Stimulated activated CD8-positive, alpha-beta memory T cell treated with anti-CD3 and anti-CD28 coated beads, Interleukin-12 subunit alpha, Interleukin-12 subunit beta, amount 100 ng/mL, for 4 hours (primary cell): ENCODE data around the gene IGSF21.
"Not testable (repeated sequence)": the region's sequence is repeated elsewhere in the genome, so short reads cannot be mapped to it uniquely, and the experiment has no call there.

Experiments
- DNase-seq: peaks from one replicate; pipeline ENCODE4 v3.0.0-alpha.2; 2020; ENCODE audit warnings: low read depth

Gene IGSF21

DNA sequence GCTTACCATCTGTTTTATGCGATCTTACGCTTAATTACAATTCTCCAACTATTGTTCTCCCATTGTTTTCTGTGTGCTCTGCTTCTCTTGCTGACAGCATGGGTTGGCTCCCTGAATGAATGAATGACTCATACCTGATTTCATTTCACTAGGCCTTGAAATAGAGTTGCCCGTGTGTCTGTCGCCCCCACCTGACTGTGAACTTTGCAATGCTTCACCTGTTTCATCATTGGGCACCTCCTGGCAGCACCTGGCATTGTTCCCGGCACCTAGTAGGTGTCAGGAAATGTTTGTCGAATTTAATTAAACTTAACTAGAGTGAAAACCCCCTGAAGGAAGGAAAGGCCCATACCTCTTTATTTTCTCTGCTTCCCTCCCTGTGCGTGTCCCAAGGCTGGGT lies 252.7 kb downstream of the IGSF21 start:
- no peak for DNase-seq

DNA sequence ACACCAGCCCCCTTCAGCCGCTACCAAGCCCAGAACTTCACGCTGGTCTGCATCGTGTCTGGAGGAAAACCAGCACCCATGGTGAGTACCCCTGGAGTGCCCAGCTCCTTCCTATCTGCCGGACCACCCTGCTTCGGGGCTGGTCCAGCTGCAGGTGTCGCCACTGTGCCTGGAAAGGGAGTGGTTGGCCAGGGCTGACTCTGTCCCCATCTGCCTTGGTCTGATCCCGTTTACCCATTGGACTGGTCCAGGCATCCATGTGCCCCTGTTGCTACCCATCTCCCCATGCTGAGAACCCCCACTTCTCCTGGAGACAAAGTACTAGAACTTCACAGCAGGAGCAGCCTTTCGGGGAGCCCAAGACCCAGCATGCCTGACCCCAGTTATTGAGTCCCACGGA lies 254.6 kb downstream of the IGSF21 start:
- DNase-seq: no peak

DNA sequence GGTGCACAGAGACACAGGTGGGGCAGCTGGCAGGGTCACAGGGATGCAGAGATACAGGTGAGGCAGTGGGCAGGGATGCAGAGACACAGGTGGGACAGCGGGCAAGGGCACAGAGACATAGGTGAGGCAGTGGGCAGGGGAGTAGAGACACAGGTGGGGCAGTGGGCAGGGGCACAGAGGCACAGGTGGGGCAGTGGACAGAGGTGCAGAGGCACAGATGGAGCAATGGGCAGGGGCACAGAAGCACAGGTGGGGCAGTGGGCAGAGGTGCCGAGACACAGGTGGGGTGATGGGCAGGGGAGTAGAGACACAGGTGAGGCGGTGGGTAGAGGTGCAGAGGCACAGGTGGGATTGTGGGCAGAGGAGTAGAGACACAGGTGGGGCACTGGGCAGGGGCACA lies 255.8 kb downstream of the IGSF21 start:
- no peak for DNase-seq

DNA sequence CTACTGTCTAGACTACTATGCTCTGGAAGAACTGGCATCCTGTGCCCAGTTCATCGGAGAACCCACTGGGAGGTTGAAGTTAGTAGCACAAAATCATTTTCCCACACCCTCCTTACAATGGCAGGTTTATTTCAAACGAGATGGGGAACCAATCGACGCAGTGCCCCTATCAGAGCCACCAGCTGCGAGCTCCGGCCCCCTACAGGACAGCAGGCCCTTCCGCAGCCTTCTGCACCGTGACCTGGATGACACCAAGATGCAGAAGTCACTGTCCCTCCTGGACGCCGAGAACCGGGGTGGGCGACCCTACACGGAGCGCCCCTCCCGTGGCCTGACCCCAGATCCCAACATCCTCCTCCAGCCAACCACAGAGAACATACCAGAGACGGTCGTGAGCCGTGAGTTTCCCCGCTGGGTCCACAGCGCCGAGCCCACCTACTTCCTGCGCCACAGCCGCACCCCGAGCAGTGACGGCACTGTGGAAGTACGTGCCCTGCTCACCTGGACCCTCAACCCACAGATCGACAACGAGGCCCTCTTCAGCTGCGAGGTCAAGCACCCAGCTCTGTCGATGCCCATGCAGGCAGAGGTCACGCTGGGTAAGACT lies 257.6 kb downstream of the IGSF21 start:
- DNase-seq: no peak

DNA sequence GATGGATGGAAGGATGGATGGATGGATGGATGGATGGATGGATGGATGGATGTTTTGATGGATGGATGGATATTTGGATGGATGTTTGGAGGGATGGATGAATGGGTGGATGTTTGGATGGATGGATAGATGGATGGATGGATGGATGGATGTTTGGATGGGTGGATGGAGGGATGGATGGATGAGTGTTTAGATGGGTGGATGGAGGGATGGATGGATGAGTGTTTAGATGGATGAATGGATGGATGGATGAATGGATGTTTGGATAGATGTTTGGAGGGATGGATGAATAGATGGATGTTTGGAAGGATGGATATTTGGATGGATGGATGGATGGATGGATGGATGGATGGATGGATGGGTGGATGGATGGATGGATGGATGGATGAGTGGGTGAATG lies 264.9 kb downstream of the IGSF21 start:
- not testable (repeated sequence) for DNase-seq

DNA sequence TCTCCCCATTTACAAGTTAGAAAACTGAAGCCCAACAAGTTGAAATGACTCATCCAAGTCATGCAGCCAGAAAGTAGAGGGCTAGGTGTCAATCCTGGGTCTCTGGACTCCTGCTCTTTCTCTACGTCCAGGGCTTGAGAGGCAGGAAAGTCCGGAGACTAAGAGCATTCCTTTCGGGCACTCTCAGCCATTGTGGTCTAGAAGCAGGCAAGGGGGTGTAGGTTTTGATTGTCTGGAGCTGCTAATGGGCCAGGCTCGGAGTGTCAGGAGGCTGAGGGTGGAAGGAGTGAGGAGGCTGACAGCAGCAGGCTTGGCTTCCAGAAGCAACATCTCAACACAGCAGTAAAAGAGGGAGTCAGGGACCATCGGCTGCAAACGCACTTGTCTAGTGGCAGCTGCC lies 265.6 kb downstream of the IGSF21 start:
- DNase-seq: no peak

DNA sequence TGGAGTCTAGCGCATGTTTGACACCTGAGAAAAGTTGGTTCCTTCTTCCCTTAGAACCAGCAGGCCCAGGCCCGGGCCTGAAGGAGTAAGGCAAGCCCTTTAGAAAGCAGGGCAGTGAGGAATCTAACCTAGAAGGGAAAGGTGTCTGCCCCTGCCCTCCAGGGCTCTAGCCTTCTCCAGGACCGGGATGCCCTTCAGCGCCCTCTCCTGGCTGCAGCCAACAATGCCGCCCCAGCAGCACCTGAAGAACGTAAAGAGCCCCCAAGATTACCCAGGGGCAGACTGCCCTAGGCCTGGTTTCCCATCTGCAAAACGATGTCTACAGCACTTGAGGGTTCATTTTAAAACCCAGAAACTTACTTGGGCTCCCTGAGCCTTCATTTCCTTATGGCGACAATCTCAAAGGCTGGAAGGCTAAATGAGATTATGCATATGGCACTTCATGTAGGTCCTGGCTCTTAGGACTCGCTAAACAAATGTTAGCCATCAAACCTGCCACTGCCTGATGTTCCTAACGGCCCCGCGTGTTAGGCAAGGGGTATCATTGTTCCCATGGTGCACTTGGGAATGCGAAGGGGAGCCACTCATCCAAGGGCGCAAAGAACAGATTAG lies 266.4 kb downstream of the IGSF21 start:
- DNase-seq: no peak

DNA sequence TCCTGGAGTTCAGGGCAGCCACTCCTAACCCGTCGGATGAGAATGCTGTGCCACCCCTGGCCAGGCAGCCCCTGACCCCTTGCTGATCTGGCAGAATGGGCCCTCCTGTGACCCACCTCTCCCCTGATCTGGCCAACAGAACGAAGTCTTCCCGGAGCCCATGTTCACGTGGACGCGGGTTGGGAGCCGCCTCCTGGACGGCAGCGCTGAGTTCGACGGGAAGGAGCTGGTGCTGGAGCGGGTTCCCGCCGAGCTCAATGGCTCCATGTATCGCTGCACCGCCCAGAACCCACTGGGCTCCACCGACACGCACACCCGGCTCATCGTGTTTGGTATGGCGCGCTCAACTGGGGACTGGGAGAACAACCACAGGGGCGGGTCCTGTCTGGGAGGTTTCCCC lies 269.1 kb downstream of the IGSF21 start:
- DNase-seq: no peak

DNA sequence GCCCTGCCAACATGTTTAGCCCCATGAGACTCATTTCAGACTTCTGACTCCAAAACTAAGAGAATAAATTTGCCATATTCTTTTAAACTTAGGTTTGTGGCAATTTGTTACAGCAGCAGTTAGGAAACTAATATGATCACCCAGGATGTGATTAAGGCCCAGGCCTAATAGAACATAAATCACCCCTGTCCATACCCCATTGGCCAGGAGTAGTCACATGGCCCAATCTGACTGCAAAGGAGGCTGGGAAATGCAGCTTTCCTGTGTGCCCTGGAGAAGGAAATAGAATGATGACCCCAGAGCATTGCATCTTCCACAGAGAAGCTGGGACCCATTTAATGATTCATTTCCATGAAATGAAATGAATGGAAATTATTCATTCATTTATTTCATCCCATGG lies 272.7 kb downstream of the IGSF21 start:
- no peak for DNase-seq

DNA sequence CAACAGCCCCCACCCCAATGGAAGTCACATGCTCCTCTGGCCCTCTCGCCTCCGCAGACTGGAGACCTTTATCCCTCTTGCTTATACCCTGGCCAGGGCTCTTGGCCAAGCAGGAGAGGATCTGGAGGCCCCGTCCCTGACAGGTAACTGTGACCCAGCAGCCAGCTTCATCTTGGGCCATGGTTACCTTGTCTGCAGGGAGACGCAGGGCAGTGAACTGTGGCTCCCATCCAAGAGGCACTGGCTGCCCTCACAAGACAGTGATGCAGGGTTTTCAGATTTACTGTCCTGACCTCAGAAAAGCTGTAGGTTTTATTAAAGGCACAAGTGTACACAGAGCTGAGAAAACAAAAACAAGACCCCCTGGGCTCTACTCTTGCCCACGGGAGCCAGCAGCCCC lies 276.5 kb downstream of the IGSF21 start:
- no peak for DNase-seq

DNA sequence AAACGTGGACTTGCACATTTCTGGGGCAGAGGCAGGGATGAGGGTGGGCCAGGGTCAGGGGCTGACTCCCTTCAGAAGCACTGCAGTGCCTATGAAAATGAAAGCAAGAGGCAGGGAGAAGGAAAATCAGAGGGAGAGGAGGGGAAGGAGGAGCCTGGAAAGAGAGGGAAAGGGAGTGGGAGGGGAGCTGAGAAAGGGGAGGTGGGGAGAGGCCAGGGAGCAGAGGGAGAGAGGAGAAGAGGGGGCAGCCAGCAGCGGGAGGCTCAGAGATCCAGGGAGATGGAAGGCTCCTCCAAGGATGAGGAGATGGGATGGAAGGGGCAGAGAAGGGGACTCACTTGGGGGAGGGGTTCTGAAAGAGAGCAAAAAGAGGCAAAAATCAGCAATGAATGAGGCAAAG lies 276.9 kb downstream of the IGSF21 start:
- DNase-seq: no peak

DNA sequence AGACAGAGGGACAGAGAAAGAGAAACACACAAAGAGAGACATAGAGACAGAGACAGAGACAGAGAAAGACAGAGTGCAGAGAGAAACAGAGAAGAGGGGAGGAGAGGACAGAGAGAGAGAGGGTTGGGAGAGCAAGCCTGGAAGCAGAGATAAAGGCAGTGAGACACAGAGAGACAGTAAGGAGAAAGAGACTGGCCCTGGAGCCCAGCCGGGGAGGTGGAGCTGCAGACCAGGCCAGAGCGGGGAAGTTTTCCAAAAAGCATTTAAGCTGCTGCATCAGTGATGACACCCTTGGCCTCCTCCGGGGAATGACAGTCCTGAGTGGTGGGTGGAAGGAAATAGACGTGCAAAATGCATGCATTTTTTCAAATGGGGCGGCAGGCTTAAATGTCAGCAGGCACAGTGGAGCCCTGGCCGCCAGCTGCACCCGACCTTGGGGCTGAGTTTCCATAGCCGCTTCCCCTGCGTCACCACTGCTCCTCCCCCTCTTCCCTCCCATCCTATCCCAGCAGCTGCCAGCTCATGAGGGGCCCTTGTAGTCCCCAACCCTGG lies 277.7 kb downstream of the IGSF21 start:
- DNase-seq: no peak

DNA sequence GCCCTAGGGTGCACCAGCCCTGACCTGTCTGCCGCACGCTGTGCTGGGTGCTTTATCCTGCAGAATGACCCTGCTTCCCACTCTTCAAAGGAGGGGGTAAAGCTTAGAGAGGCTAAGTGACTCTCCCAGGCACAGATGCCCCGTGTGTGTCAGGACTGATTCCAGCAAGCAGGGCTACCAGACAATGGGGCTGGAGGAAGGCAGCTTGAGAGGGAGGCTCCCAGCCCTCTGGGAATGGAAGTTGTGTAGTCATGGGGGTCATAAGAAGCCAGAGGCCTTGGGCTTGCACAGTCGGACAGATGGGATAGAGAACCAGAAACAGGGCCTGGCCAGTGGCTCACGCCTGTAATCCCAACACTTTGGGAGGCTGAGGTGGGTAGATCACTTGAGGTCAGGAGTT lies 279.0 kb downstream of the IGSF21 start:
- no peak for DNase-seq

DNA sequence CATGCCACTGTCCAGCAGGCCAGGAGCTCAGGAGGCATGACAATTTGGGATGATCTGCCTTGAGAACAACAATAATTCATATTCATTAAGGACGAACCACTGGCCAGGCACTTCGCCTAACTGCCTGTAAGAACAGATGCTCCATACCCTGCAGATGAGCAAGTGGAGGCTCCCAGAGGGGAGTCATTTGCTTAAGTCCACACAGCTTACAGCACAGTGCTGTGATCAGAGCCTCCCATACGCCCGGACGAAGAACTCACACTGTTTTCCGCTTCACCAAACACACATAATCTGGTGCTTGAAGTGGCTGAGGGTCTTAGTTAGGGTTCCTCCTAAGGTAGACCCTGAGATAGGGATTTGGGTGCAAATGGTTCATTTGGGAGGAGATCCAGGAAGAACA lies 279.7 kb downstream of the IGSF21 start:
- no peak for DNase-seq

DNA sequence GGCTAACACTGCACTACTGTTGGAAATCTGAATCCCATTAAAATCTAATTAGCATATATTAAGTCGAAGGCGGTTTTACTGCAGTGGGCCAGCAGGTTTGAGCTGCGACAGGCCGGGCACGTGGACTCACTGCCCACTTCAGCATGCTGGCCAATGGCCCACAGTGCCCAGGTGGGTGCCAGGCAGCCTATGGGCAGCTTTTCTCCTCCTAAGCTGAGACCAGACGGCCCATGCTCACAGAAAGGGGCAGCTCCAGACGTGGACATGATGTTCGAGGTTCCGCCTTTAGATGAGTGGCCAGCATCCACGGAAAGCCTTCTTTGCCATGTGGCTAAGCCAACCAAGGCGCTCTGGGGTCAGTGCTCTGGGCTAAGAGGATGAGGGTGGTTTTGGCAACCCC lies 283.4 kb downstream of the IGSF21 start:
- no peak for DNase-seq

DNA sequence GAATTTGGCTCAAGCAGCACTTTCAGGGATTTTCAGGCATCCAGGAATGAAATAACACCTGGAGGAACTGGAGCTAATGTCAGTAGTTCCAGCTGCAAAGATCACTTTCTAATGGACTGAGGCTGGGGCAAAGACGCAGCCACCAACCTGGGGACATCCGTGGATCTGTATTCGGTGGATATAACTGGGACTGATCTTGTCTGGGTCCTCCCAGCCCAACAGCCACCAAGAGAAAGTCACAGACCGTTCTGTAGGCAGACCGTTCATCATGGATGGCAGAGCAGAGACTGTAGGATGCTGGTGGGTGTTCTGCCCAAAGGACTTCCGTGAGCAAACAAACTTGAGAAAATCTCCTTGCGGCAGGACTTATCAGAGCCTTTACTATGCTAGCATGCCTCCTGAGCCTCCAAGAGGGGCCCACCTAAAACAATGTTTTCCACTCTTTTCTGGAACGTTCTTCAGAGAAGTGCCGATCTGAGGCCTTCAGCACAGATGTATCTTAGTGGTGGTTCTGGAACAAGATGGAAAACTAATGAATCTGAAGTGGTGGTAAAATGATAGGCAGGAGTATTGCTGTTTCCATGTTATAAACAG lies 287.1 kb downstream of the IGSF21 start:
- DNase-seq: no peak

DNA sequence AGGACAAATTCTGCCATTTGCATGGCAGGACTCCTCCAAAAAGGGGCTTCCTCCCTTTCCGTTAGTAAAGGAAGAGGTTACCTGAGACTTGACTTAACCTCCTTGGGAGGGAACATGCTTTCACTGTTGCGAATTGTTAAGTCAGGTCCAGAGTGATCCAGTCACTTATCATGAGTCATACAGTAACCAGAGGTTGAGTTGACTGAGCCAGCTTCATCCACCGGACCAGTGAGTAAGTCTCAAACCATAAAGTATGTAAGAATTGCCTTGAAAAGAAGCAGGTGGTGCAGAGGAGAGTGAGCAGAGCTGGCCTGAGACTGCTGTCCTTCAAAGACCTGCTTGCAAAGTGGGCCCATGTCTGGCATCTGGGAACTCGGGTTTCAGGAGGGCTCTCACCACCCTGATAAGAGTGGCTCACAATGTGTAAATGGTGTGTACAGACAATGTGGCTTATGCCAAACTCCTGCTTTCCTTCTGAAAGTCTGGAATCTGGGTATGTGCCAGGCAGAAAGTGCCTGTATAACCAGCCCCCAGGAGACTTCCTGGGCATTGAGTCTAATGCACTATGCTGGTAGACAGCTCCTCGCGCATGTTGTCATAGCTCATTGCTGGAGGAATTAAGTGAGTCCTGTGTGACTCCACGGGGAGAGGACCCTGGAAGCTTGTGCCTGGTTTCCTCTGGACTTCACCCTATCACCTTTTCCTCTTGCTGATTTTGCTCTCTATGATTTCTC lies 288.8 kb downstream of the IGSF21 start:
- DNase-seq: no peak

DNA sequence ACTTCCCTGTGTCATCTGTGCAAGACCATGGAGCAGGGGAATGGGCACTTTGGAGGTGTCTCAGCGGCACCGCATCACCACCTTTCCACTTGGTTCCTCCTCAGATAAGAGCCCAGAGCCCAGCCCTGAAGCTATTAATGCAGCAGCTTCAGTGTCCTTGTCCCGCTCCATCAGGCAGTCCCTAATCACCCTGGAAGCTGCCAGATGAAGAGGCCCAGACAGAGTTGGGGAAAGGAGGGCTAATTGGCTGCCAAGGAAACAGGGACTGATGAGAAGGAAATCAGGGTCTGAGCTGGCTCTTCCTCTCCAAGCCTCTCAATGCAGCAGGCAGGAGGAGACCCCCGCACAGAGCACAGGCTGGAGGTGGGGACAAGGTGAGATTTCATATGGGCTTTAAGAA lies 290.0 kb downstream of the IGSF21 start:
- DNase-seq: no peak

DNA sequence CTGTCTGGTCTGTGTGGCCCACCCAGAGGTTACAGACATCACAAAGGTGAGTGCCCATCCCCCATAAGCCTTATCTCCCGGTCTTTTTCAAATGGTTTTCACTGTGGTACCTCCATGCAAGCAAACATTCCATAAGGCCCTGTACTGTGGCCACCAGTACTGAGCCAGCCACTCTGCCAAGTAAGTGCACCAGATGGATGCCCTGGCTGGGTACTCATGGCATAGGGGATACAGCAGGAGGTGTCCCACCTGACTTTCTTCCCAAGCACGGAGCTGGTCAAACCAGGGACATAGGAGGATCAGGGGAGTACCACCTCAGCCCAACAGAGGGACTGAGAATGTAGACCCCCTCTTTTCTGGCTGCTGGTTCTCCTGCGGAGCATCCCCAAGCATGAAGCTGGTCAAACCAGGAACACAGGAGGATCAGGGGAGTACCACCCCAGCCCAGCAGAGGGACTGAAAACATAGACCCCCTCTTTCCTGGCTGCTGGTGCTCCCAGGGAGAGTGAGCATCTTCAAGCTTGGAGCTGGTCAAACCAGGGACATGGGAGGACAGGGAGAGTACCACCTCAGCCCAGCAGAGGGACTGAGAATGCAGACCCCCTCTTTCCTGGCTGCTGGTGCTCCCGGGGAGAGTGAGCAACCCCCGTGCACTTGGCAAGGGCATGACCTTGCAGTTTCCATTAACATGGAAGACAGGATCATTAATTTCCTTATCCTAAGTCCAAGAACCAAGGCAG lies 291.4 kb downstream of the IGSF21 start:
- DNase-seq: no peak

DNA sequence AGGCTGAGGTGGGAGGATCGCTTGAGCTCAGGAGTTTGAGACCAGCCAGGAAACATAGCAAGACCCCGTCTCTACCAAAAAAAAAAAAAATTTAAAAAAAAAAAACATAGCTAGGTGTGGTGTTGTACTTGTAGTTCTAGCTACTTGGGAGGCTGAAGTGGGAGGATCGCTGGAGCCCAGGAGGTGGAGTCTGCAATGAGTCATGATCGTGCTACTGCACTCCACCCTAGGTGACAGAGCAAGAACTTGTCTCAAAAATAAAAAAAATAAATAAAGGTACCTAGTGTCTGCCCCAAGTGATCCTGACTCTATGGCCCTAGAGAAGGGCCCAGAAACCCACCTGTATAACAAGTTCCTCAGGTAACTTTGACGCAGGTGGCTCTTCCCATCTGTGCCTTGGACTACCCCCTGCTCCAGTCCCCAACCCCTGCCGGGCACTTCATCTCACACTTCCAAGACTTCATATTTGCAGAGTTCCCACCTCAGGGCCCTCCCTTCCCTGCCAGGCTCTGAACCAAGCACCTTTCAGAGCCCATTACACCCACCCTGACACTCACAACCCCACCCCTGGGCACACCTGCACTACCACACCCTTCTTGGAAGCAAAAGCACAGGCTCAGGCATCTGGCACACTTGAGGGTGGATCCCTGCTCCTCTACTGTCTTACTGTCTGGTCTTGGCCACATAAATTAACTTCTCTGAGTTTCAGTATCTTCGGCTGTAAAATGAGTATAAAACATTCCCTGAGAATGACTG lies 292.9 kb downstream of the IGSF21 start:
- no peak for DNase-seq

DNA sequence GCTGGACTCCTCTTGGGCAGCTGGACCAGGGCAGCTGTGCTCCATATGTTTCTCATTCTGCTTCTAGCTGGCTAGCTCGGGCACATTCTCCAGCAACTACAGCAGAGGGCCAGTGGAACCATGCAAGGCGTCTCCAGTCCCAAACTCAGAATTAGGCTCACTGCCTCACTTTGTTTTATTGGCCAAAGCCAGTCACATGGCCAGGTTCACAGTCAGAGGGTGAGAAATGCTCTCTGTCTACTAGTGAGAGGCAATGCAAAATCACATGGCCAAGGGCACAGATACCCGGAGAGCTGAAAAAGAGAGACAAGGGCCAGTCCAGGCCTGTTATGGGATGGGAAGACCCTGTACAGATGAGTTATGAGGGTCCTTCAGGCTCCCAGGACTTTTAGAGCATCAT lies 294.3 kb downstream of the IGSF21 start:
- no peak for DNase-seq

DNA sequence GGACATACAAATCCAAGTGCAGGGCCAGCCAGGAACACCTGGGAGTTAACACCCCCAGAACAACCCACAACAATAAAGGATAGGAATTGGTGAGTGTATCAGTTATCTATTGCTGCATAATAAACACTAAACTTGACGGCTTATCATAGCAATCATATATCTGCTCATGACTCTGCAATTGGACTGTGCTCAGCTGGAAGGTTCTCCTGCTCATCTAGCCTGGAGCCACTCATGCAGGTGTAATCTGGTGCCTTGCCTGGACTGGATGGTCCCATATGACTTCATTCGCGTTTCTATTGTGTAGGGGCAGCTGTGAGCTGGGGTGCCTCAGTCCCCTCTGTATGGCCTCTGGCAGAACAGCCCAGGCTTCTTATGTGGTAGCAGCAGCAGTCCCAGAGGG lies 296.9 kb downstream of the IGSF21 start:
- no peak for DNase-seq
